PFSK-1 (cell line): Measurements from ENCODE around the gene MUCL3.

Experiments
- FOXP2 ChIP-seq: optimal IDR thresholded peaks from 2 replicates; pipeline ENCODE3; 2011; ENCODE audit warnings: borderline replicate concordance, control low read depth, inconsistent platforms; ENCODE audit not compliant: insufficient read depth; ENCODE audit errors: extremely low read length, extremely low read depth
- POLR2AphosphoS5 ChIP-seq: IDR thresholded peaks from 2 replicates; pipeline ENCODE4 v1.6.1; 2012; ENCODE audit warnings: low read depth, mild to moderate bottlenecking, control low read depth, low read length, moderate library complexity
- SIN3A ChIP-seq: IDR thresholded peaks from 2 replicates; pipeline ENCODE4 v1.6.1; 2012; ENCODE audit warnings: mild to moderate bottlenecking, low read length, moderate library complexity, borderline replicate concordance; ENCODE audit not compliant: insufficient read depth
- TAF1 ChIP-seq: IDR thresholded peaks from 2 replicates; pipeline ENCODE4 v1.6.1; 2012; ENCODE audit warnings: low read length, control low read depth, borderline replicate concordance; ENCODE audit not compliant: insufficient read depth
- TF ChIP-seq, protein P1 (sequence below), 2 experiments: IDR thresholded peaks; 2 replicates each; pipeline versions ENCODE4 v1.6.1 to v1.8.0; 2011 to 2012; ENCODE audit warnings: low read depth in 2 of 2, low read length in 2 of 2, control low read depth in 1 of 2, inconsistent platforms in 1 of 2, mild to moderate bottlenecking in 1 of 2, moderate library complexity in 1 of 2; ENCODE audit not compliant: insufficient read depth in 1 of 2

The MUCL3 gene

DNA sequence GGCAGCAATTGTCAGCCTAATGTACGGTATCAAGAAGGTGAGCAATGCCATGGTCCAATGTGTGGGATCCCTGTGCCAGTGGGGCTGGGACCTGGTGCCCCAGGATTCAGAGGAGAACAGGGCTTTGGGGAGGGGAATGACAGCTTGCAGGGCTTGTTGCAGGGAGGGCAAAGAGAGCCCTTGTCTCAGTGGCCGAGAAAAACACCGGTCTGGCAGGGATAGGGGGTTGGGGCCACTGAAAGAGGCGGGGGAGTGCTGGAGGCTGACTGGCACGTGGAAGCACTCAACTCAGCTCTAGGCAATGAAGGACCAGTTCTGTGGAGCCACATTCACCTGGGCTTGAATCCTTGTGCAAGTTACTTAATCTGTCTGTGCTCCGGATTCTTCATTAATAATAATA lies 3.5 kb upstream of the MUCL3 start:
- no peak for TF ChIP-seq TAF1
- TF ChIP-seq, protein P1, sequence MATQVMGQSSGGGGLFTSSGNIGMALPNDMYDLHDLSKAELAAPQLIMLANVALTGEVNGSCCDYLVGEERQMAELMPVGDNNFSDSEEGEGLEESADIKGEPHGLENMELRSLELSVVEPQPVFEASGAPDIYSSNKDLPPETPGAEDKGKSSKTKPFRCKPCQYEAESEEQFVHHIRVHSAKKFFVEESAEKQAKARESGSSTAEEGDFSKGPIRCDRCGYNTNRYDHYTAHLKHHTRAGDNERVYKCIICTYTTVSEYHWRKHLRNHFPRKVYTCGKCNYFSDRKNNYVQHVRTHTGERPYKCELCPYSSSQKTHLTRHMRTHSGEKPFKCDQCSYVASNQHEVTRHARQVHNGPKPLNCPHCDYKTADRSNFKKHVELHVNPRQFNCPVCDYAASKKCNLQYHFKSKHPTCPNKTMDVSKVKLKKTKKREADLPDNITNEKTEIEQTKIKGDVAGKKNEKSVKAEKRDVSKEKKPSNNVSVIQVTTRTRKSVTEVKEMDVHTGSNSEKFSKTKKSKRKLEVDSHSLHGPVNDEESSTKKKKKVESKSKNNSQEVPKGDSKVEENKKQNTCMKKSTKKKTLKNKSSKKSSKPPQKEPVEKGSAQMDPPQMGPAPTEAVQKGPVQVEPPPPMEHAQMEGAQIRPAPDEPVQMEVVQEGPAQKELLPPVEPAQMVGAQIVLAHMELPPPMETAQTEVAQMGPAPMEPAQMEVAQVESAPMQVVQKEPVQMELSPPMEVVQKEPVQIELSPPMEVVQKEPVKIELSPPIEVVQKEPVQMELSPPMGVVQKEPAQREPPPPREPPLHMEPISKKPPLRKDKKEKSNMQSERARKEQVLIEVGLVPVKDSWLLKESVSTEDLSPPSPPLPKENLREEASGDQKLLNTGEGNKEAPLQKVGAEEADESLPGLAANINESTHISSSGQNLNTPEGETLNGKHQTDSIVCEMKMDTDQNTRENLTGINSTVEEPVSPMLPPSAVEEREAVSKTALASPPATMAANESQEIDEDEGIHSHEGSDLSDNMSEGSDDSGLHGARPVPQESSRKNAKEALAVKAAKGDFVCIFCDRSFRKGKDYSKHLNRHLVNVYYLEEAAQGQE (IDR thresholded peaks at IDR 0.05; ENCODE audit: insufficient read depth in 1 of 2, low read depth in 2 of 2, low read length in 2 of 2) = no peak
- TF ChIP-seq SIN3A = no peak
- no peak for TF ChIP-seq POLR2AphosphoS5
- TF ChIP-seq FOXP2 = no peak

DNA sequence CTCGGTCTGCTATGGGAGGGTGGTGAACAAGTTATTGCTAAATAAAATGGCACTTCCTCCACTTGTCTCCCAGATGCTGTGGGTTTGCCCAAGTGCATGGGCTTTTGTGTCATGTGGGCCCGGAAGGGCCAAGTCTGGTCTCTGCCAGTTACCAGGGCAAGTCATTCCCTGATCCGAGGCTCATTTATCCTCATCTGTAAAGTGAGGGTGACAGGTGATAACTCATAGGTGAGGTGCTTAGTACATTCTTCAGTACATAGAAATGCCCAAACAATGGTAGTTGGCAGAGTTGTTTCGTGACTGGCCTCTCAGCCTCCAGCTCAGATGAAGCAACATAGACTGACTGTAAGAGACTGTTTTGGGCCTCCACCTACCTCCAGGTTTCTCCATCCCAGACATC lies 2.0 kb upstream of the MUCL3 start:
- TF ChIP-seq, protein P1 (IDR thresholded peaks at IDR 0.05; ENCODE audit: insufficient read depth in 1 of 2, low read depth in 2 of 2, low read length in 2 of 2) = no peak
- no peak for TF ChIP-seq TAF1
- TF ChIP-seq SIN3A = no peak
- no peak for TF ChIP-seq POLR2AphosphoS5
- TF ChIP-seq FOXP2 = no peak

DNA sequence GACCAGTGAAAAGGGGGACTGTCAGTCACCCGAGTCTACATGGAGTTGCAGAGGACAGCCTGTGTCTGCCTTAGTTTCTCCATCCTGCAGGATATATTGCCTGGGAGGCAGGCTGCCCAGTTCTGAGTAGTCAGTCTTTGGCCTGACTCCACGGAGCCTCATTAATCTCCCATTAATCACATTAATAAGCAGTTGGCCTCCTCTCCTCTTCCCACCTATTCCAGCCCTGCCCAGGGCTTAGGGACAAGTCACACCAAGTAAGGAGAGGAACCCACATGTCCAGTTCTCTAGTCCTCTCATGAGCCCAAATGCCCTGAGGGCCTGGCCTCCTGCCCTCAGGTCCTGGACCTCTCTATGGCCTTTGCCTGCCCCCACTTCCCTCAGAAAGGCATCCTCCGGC lies 1.3 kb upstream of the MUCL3 start:
- TF ChIP-seq SIN3A (no peak), TAF1 (no peak), POLR2AphosphoS5 (no peak), FOXP2 (no peak)
- TF ChIP-seq, protein P1 (IDR thresholded peaks at IDR 0.05; ENCODE audit: insufficient read depth in 1 of 2, low read depth in 2 of 2, low read length in 2 of 2) = no peak

DNA sequence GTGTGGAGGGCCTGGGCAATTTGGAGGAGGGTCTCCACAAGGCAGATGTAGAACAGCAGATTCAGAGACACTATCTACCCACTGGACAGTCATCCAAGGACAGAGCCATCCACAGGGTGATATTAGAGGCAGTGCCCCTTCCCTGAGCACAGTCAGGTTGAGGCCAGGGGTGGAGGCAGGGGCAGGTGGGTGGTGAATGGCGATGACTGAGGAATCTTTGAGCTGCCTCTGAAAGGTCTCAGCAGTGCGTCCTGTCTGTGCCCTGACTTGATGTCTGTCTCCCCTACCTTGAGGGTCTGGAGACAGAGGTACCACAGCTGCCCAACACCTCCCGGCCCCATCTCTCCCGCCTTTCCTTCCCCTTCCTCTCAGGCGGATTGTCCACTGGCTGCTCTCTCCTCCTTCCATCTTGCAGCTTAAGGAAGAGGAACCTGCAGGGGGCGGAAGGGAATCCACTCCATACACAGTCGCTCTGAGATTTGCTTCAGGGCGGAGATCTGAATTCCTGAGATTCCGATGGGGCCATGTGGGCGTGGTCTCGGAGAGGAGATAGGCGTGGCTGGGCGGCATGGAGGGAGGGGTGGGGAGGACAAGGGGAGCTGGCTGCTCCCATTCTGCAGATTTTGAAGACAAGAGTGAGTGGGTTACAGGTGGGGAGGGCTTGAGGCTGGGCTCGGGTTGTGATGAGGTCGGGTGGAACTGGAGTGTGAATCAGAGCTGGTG lies 1.7 kb downstream of the MUCL3 start:
- TF ChIP-seq SIN3A (no peak), TAF1 (no peak), POLR2AphosphoS5 (no peak), FOXP2 (no peak)
- TF ChIP-seq, protein P1 (IDR thresholded peaks at IDR 0.05; ENCODE audit: insufficient read depth in 1 of 2, low read depth in 2 of 2, low read length in 2 of 2) = no peak
